Endothelial cell of umbilical vein (primary cell): ENCODE data around the gene GMEB2. TPM values are rescaled to one million over a fixed set of nuclear protein-coding genes. Genes with fewer than 3 reads are reported as not detected.

Source experiments
- BruUV-seq: library from RNA; stranded (reverse); fragments of 400-500 nt; replicated peaks from 2 replicates; lab custom pipeline; 2021; lab: Mats Ljungman, UMichigan
- CTCF ChIA-PET: fragments of 300-600, 350-600 bp; sonication (Branson Sonifier 250); formaldehyde crosslinking; loops from one replicate; lab custom pipeline; 2021; ENCODE audit warnings: antibody characterized with exemption, inconsistent platforms; lab: Charles Lee
- POLR2A ChIA-PET: fragments of 300-600, 350-600 bp; sonication (Branson Sonifier 250); formaldehyde crosslinking; loops from one replicate; lab custom pipeline; 2021; ENCODE audit warnings: antibody characterized with exemption, inconsistent platforms; lab: Charles Lee
- DNase-seq: peaks from one replicate; pipeline ENCODE4 v3.0.0-alpha.2; 2011; ENCODE audit warnings: low read depth, low spot score
- FAIRE-seq: peaks from 2 replicates; lab custom pipeline; 2011; peaks lifted over from hg19 to GRCh38; lab: Jason Lieb, UNC
- H2AFZ ChIP-seq: 2 replicates; pipeline ENCODE4 v1.6.0; 2012; ENCODE audit warnings: low read depth, low read length, control low read depth, inconsistent platforms
- H3K27ac ChIP-seq: 2 replicates; pipeline ENCODE4 v1.5.1; 2011; ENCODE audit warnings: low read depth, mild to moderate bottlenecking, control low read depth, low read length, moderate library complexity; ENCODE audit not compliant: insufficient read depth
- H3K27me3 ChIP-seq, 2 experiments: 2 replicates each; pipeline versions ENCODE4 v1.6.0 to v1.6.1; 2011; ENCODE audit warnings: low read length in 2 of 2, mixed read lengths in 1 of 2; ENCODE audit not compliant: control insufficient read depth in 2 of 2, insufficient read depth in 2 of 2
- H3K36me3 ChIP-seq, 2 experiments: 2 replicates in 1 of 2; 3 replicates in 1 of 2; pipeline ENCODE4 v1.5.1; 2011; ENCODE audit warnings: low read length in 2 of 2, mild to moderate bottlenecking in 1 of 2, moderate library complexity in 1 of 2; ENCODE audit not compliant: control insufficient read depth in 2 of 2, insufficient read depth in 2 of 2; ENCODE audit errors: extremely low read depth in 1 of 2
- H3K4me1 ChIP-seq: 3 replicates; pipeline ENCODE4 v1.5.1; 2011; ENCODE audit warnings: mild to moderate bottlenecking, low read length; ENCODE audit not compliant: control insufficient read depth, insufficient read depth; ENCODE audit errors: extremely low read depth
- H3K4me2 ChIP-seq: 2 replicates; pipeline ENCODE4 v1.6.1; 2011; ENCODE audit warnings: low read length, control low read depth, mixed read lengths; ENCODE audit not compliant: insufficient read depth
- H3K4me3 ChIP-seq, 3 experiments: fragments of 200-600 bp in 1 of 3; sonication (generic), shearing (Covaris generic) in 1 of 3; replicated peaks in 1 of 3; 2 replicates each; pipeline ENCODE4 v1.5.1; 2011 to 2016; ENCODE audit warnings: control low read depth in 3 of 3, low read length in 3 of 3, mild to moderate bottlenecking in 2 of 3, inconsistent platforms in 1 of 3, low read depth in 1 of 3, moderate library complexity in 1 of 3; ENCODE audit not compliant: insufficient read depth in 1 of 3
- H3K79me2 ChIP-seq: 2 replicates; pipeline ENCODE4 v1.6.0; 2012; ENCODE audit warnings: low read length, inconsistent platforms; ENCODE audit not compliant: control insufficient read depth, insufficient read depth
- H3K9ac ChIP-seq: replicated peaks from 2 replicates; pipeline ENCODE3; 2011; ENCODE audit warnings: low read length, control low read depth; ENCODE audit not compliant: insufficient read depth; ENCODE audit errors: extremely low read depth
- H3K9me1 ChIP-seq: replicated peaks from 3 replicates; pipeline ENCODE4 v1.6.0; 2011; ENCODE audit warnings: mild to moderate bottlenecking, low read length; ENCODE audit not compliant: control insufficient read depth, insufficient read depth; ENCODE audit errors: extremely low read depth
- H3K9me3 ChIP-seq: replicated peaks from 2 replicates; pipeline ENCODE4 v1.5.1; 2012; ENCODE audit warnings: low read length, inconsistent platforms; ENCODE audit not compliant: control insufficient read depth, insufficient read depth
- H4K20me1 ChIP-seq: replicated peaks from 2 replicates; pipeline ENCODE3; 2011; ENCODE audit warnings: mild to moderate bottlenecking, low read length; ENCODE audit not compliant: control insufficient read depth, insufficient read depth; ENCODE audit errors: extremely low read depth
- CTCF ChIP-seq, 2 donors: IDR thresholded peaks; 1 replicate in 1 of 2; 2 replicates in 1 of 2; pipeline ENCODE4 v1.5.1; 2011; ENCODE audit warnings: low read length in 2 of 2, mild to moderate bottlenecking in 2 of 2, moderate library complexity in 2 of 2, control low read depth in 1 of 2, inconsistent platforms in 1 of 2, low read depth in 1 of 2; ENCODE audit not compliant: insufficient read depth in 1 of 2; ENCODE audit errors: extremely low read depth in 1 of 2
- EZH2 ChIP-seq: IDR thresholded peaks from 2 replicates; pipeline ENCODE4 v1.6.1; 2012; ENCODE audit warnings: borderline replicate concordance, low read depth, mild to moderate bottlenecking, moderate library complexity, low read length, inconsistent platforms; ENCODE audit not compliant: severe bottlenecking
- FOS ChIP-seq: IDR thresholded peaks from 2 replicates; pipeline ENCODE4 v1.6.1; 2011; ENCODE audit warnings: mild to moderate bottlenecking, low read length, moderate library complexity, borderline replicate concordance; ENCODE audit not compliant: insufficient read depth
- GATA2 ChIP-seq: IDR thresholded peaks from 2 replicates; pipeline ENCODE4 v1.7.0; 2011; ENCODE audit warnings: low read depth, mild to moderate bottlenecking, moderate library complexity, mixed read lengths, low read length; ENCODE audit not compliant: insufficient read length, insufficient read depth
- JUN ChIP-seq: IDR thresholded peaks from 2 replicates; pipeline ENCODE4 v1.6.1; 2011; ENCODE audit warnings: borderline replicate concordance, low read depth; ENCODE audit not compliant: insufficient read length, insufficient read depth
- MAX ChIP-seq: IDR thresholded peaks from 2 replicates; pipeline ENCODE4 v1.6.1; 2011; ENCODE audit not compliant: insufficient read depth, insufficient read length
- MYC ChIP-seq: IDR thresholded peaks from one replicate; pipeline ENCODE4 v1.6.1; 2011; ENCODE audit warnings: mild to moderate bottlenecking, low read depth, low read length
- POLR2A ChIP-seq: IDR thresholded peaks from 2 replicates; pipeline ENCODE4 v1.6.1; 2012; ENCODE audit warnings: low read depth, mild to moderate bottlenecking, control low read depth, low read length
- POLR2AphosphoS5 ChIP-seq: IDR thresholded peaks from 2 replicates; pipeline ENCODE4 v1.6.1; 2012; ENCODE audit warnings: low read depth, mild to moderate bottlenecking, control low read depth, low read length, moderate library complexity; ENCODE audit not compliant: insufficient read depth
- dilution Hi-C: fragments of 300-500 bp; cut with MboI; formaldehyde crosslinking; loops from one replicate; pipeline ENCODE4 v1.15.0; 2019; ENCODE audit warnings: low sequenced_read_pairs; ENCODE audit not compliant: extremely low pct_ligation_motif_present
- intact Hi-C: fragments of 100-400 bp; cut with micrococcal nuclease; formaldehyde crosslinking; loops from one replicate; pipeline ENCODE4 v1.10.0; 2022
- polyA plus RNA-seq, 4 experiments: library from polyadenylated mRNA; depleted of rRNA in 3 of 4; stranded (reverse) in 3 of 4; unstranded in 1 of 4; fragments of >200 nt; gene quantifications; 2 replicates each; pipeline versions ENCODE4 v1.2.1 to v1.2.3, GENCODE V29; 2011 to 2012; ENCODE audit warnings: missing spikeins in 1 of 4
- total RNA-seq: library from RNA; stranded (reverse); gene quantifications from 2 replicates; pipeline ENCODE4 v1.2.3, GENCODE V29; 2021

GMEB2 gene
- total and polyA plus RNA-seq, 2 donors (not counting 3 experiments of a cell fraction or from before 2014, with no cell fraction given), result 12.7 to 14.1 TPM

GRCh38 chr20:63597651-63598478 is 29.0 kb downstream of the GMEB2 start:
- no peak overlapping the region for H3K4me3 ChIP-seq
- no peak overlapping the region for H3K9ac ChIP-seq
- dilution Hi-C loops, result no loop called here
- H3K9me1 ChIP-seq, result no peaks in the 10 kb centered on the region
- H3K4me2 ChIP-seq, result no peak overlapping the region
- H3K79me2 ChIP-seq, result no peaks in the 10 kb centered on the region
- intact Hi-C loops, result loop anchor here (10.0 kb wide), 1 partner anchor 433 kb away; no protein-coding TSS in a partner anchor
- no peaks in the 10 kb centered on the region for H3K4me1 ChIP-seq
- H3K36me3 ChIP-seq, result peaks cover 2 to 21% of the 10 kb centered on the region in 2 experiments
- no peaks in the 10 kb centered on the region for H3K9me3 ChIP-seq
- no peaks in the 10 kb centered on the region for H3K27me3 ChIP-seq
- TF ChIP-seq MAX (no peak), EZH2 (no peak), POLR2A (no peak), GATA2 (no peak), FOS (no peak)
- no peak overlapping the region for H2AFZ ChIP-seq
- H4K20me1 ChIP-seq, result no peaks in the 10 kb centered on the region
- DNase-seq, result no peak
- no peak for FAIRE-seq
- no TSS peak for BruUV-seq
- H3K27ac ChIP-seq, result no peak overlapping the region
- POLR2A ChIA-PET, result no interaction called here
- CTCF ChIA-PET, result no interaction called here

- CTCF ChIA-PET, result no interaction called here
- dilution Hi-C loops, result no loop called here
- Histone ChIP-seq H3K4me2 (no peak overlapping the region), H3K27ac (no peak overlapping the region), H3K4me3 (no peak overlapping the region), H2AFZ (no peak overlapping the region), H3K79me2 (no peaks in the 10 kb centered on the region), H3K27me3 (no peaks in the 10 kb centered on the region), H3K4me1 (no peaks in the 10 kb centered on the region), H3K9me1 (no peaks in the 10 kb centered on the region), H4K20me1 (no peaks in the 10 kb centered on the region), H3K9ac (no peak overlapping the region), H3K9me3 (no peaks in the 10 kb centered on the region), H3K36me3 (peaks cover 0 to 21% of the 10 kb centered on the region in 2 experiments)
- intact Hi-C loops, result loop anchor here (10.0 kb wide), 1 partner anchor 432 kb away; no protein-coding TSS in a partner anchor
- FAIRE-seq, result no peak
- TF ChIP-seq POLR2A, result no peak
- no peak for TF ChIP-seq POLR2AphosphoS5
- no peak for TF ChIP-seq JUN
- no peak for TF ChIP-seq MAX
- TF ChIP-seq EZH2, result no peak
- TF ChIP-seq MYC, result no peak
- TF ChIP-seq GATA2, result no peak
- TF ChIP-seq CTCF (IDR thresholded peaks at IDR 0.05; ENCODE audit: extremely low read depth in 1 of 2, insufficient read depth in 1 of 2, low read depth in 1 of 2, low read length in 2 of 2), result no peak
- no peak for TF ChIP-seq FOS
- no peak for DNase-seq
- no TSS peak for BruUV-seq
- POLR2A ChIA-PET, result interaction anchor here (0.5 kb wide), 1 partner anchor 177 kb away, joined by 4 read pairs; no protein-coding TSS in a partner anchor
Observed at GRCh38 chr20:63596423-63596822, 30.5 kb downstream of the GMEB2 start.
